Fibroblast of lung (primary cell): ENCODE measurements around the gene PSMD11.

Experiments used
- CTCF ChIP-seq, 2 donors: IDR thresholded peaks in 1 of 2; conservative IDR thresholded peaks in 1 of 2; 1 replicate in 1 of 2; 2 replicates in 1 of 2; pipeline ENCODE4 v1.5.1; 2011 to 2012; ENCODE audit warnings: low read length in 2 of 2, control low read depth in 1 of 2, inconsistent platforms in 1 of 2, low read depth in 1 of 2, mild to moderate bottlenecking in 1 of 2
- EZH2 ChIP-seq: IDR thresholded peaks from 2 replicates; pipeline ENCODE4 v1.5.1; 2012; ENCODE audit warnings: low read length, control low read depth, mild to moderate bottlenecking; ENCODE audit errors: missing control alignments

GRCh38 chr17:32461853-32462617, 17.7 kb downstream of the PSMD11 start:
- TF ChIP-seq CTCF (conservative IDR thresholded peaks at IDR 0.05 in 1 of 2, IDR thresholded peaks at IDR 0.05 in 1 of 2; ENCODE audit: low read depth in 1 of 2, low read length in 2 of 2) (peak; percentile 48 to 68), EZH2 (no peak)
